Activated CD4-positive, alpha-beta T cell treated with anti-CD3 and anti-CD28 coated beads for 1 hour (primary cell): Measurements from ENCODE around the gene ADTRP.
"Not testable (repeated sequence)": the region's sequence is repeated elsewhere in the genome, so short reads cannot be mapped to it uniquely, and the experiment has no call there.

Source experiments
- DNase-seq: peaks from one replicate; pipeline ENCODE4 v3.0.0-alpha.2; 2020

Gene ADTRP

DNA sequence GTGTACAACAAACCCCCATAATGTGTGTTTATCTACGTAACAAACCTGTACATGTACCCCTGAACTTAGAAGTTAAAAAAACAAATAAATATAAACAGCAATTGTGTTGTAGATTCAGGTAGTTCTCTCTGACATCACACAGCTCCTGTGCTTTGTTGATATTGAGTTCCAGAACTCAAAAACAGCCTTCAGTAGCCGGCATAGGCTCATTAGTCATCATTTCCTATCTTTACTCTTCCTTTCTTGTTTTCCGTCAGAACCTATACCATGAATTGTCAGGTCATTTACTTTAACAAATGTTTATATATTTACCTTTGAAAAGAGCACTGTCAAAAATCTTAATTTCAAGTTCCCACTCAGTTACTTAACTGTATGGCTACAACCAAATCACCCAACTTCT lies 88.8 kb downstream of the ADTRP start:
- DNase-seq = no peak

DNA sequence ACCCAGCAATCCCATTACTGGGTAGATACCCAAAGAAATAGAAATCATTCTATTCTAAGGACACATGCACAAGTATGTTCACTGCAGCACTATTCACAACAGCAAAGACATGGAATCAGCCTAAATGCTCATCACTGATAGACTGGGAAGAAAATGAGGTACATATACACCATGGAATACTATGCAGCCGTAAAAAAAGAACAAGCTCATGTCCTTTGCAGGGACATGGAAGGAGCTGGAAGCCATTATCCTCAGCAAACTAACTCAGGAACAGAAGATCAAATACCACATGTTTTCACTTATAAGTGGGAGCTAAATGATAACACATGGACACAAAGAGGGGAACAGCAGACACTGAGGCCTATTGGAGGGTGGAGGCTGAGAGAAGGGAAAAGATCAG lies 89.2 kb downstream of the ADTRP start:
- not testable (repeated sequence) for DNase-seq

DNA sequence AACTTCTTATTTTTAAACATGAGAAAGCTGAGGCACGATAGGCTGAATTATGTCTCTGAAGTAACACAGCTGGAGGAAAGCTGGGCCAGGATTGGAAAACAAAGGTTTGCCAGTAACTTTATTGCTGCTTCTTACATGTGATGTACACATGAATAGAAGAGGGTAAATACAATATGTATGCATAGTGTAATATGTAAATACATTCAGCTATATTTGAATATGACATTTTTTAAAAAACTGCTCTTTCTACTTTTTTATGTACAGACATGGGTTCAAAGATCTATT lies 90.2 kb downstream of the ADTRP start:
- DNase-seq = no peak

DNA sequence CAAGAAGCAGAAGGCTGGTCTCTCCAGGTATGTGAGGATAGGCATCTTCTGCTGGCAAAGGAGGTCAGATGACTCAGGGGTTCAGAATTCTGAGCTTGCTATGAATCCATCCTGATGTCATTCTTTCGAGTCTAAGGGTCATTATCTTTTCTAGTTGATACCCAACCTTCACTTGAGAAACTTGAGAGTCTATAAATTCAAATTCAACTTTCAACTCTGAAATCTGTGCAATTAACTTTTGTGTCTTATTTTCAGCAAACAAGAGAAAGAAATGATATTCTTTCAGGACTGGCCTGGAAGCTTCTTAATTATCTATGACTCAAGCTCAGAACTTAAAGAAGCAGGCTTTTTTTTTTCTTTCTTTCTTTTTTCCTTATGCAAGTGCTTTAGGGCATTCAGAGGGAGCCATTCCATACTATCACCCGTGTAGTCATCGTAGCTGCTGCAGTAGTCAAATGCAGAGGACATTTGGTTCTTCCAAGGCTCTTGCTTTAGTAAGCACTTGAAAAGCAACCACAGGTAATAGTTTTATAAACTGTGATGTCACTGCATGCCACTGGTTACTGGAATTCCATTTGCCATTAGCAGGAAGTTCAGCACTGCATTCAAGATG lies 93.0 kb downstream of the ADTRP start:
- DNase-seq = no peak

DNA sequence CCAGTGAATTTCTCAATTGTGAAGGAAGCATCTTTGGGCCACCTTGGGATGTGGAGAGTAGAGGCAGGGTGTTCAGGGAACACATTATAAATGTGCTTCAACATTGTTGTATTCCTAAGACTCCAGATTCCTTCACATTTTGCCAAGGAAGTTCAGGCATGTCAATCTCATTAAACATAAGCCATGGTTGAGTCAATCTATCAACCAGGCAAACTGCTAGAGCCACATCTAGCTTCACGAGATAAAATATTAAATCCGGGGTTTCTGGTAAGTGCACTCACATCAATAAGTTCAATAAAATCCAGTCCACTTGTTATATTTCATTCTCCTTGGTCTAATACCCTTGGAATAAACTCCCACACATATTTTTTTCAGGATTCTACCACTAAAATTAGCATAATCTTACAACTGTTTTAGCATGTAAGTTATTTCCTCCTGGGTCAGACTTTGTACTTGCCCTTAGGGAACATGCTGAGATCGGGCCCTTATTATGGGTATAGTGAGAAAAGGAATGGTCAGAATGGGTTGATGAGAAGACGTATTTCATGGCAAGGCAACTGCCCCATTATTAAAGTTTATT lies 93.6 kb downstream of the ADTRP start:
- DNase-seq = no peak

DNA sequence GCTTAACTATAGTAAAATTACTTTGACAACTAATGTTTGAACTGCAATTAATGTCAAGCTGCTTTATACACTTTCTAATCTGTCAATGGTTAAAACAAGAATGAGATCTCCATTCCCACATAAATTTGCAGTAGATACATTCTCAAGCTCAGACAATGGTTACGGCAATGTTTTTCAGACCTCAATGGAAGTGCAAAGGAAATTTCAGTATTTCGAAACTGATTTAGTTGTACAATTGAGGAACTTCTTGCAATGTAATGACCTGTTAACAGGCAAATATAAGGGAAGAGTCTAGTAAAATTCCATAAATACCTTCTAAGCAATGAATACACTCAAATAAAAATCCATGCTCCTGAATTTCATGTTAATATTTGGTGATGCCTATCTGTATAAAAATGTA lies 94.7 kb downstream of the ADTRP start:
- no peak for DNase-seq

DNA sequence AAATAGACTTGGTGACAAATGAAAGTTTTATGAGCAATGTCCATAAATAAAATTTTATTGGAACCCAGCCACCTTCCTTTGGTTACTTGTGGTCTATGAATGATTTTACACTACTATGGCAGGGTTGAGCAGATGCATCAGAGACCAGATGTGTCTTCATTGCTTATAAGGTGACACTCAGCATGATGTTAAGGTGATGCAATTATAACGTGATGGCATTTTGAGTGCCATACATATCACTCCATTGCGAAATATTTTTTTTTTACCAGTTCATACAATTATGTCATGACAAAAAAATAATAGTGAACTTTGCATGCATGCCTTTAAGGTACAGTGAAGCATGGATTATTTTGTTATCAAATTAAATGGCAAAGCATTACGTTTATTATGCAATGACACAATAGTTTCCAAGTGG lies 96.0 kb downstream of the ADTRP start:
- DNase-seq = no peak

DNA sequence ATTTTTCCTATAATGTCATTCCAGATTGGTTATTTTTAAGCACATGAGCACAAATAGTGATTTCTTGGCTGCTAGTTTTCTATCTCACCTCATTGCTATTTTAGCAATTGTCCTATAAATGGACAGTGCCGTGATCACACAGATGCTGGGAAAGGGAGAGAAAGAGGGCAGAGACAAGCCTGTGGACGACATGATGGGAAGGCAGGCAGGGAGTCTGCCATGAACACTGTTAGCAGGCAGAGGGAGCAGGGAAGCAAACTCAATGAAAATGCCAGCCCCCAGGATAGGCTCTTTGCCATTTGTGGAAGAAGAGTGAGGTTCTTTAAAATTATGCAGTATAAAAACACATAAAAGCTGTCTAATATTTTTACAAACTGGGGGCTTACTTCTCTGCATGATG lies 96.8 kb downstream of the ADTRP start:
- DNase-seq = no peak

DNA sequence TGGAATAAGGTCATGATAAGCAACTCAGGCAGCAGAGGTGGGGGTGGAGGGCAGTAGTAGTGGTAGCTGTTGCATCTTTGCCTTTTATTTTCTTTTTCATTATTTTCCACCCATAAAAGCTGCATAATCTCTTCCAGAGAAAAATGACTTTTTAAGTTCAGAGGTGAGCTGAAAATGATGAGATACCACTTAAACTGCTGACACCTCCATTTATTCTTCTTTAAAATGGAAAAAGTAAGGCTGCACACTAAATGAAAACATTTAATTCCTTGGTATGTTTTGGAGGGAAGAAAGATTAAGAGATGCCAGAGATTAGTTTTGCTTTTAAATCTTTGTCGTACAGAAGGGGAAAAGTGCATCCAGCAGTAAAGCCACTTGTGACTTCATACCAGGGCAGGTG lies 97.2 kb downstream of the ADTRP start:
- no peak for DNase-seq

DNA sequence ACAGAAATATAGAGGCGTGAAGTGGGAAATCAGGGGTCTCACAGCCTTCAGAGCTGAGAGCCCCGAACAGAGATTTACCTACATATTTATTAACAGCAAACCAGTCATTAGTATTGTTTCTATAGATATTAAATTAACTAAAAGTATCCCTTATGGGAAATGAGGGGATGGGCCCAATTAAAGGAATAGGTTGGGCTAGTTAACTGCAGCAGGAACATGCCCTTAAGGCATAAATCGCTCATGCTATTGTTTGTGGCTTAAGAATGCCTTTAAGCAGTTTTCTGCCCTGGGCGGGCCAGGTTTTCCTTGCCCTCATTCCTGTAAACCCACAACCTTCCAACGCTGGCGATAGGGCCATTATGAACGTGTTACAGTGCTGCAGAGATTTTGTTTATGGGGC lies 98.1 kb downstream of the ADTRP start:
- DNase-seq = not testable (repeated sequence)

DNA sequence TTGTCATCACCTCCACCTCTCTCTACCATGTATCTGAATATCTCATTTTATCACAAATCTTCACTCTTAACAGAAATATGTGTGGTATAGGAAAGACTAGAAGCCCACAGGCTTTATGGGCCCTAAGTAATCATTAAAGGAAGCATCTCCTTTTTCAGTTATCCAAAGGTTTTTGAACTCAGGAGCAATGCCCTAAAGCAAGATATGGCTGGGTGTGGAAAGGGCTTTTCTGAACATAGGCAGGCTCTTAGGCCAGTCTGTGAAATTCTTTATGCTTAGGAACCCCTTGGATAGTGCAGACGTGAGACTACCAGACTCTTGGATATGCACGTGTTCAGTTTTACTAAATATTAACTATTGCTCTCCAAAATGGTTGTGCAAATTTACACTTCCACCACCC lies 99.5 kb downstream of the ADTRP start:
- no peak for DNase-seq

DNA sequence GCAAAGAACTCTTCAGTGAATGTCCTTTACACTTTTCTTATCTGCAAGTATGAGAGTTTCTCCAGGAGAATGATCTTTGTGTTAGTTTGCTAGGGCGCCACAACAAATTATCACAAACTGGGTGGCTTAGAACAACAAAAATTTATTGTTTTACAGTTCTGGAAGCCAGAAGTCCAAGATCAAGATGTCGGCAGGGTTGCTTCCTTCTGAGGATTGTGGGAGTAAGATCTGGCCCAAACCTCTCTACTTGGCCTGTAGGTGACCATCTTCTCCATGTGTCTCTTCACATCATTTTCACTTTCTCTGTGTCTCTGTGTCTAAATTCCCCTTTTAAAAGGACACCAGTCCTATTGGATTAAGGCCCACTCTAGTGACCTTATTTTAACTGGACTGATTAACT lies 103.0 kb downstream of the ADTRP start:
- no peak for DNase-seq

DNA sequence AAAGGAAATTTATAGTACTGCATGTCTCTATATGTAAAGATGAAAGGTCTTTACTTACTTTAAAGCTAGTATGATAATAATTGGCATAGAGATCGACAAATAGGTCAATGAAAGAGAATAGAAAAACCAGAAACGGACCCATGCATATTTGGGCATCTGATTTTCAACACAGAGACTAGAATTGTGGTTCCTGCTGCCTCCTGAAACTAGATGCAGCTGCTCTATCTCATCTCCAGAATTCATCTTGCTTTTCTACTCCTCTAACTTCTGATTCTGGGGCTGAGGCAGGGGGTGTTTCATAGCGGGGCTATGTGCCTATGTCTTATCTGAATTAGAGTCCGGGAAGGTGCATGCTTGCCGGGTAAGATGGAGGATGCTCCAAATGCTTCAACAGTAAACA lies 105.9 kb downstream of the ADTRP start:
- no peak for DNase-seq

DNA sequence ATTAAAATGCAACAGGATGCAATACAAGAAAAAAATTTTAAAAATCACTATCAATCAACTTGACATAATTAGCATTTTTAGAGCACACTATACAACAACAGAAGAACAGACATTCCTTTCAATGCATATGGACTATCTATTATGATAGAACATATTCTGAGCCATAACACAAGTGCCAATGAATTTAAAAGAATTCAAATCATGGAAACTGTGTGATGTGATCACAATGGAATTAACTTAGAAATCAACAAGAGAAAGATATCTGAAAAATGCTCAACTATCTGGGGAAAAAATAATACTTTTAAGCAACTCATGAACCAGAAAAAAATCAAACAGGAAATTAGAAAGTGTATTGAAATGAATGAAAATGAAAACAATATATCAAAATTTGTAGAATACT lies 106.3 kb downstream of the ADTRP start:
- no peak for DNase-seq

DNA sequence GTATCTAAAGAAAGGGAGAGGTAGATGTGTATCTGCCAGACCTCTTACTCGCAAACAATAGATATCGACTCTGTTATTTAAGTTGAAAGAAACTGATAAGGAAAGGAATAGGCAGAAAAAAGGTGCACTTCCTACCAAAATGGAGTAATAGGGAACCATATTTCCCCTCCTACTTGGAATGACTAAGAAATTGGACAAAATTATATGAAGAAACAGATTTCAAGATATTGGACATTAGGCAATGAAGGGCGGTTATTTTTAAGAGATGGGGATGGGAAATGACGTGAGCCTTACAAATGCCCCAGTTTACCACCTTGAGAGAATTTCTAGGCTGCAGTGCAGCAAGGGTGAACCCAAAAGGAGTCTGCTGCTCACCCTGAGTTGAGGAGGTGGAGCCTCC lies 108.9 kb downstream of the ADTRP start:
- DNase-seq = no peak

DNA sequence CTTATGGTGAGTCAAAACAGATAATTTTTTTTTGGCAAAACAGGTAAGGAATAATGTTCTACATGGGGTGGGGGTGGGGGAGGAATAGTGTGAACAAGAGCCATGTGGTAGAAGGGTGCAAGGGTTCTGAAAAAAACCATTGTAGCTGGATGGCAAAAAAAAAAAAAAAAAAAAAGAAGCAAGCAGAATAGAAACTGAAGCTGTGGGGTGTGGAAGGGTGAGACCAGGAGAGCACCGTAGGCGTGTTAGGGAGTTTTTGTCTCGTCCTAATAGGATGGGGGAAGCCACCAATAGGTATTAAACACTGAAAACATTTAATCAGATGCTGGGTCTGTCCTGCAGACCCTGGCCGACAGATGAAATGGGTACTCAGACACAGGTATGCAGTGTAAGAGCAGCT lies 110.1 kb downstream of the ADTRP start:
- no peak for DNase-seq

DNA sequence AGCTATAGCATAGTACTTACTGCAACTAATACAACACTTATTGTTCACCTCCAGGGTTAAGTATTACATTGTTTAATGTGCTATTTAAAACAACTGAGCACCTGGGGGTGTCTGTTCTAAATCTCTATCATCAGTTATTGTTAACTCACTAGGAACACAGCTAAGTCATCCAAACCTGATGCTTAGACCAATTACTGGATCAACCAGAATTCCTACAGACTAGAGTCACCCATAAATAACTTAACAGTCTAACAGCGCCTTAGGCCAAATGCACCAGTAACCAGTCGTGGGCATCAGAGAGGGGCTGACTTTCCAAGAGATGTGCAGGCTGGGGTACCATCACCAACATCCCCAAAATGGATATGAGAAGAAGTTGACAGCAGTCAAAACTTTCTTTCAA lies 110.7 kb downstream of the ADTRP start:
- no peak for DNase-seq

DNA sequence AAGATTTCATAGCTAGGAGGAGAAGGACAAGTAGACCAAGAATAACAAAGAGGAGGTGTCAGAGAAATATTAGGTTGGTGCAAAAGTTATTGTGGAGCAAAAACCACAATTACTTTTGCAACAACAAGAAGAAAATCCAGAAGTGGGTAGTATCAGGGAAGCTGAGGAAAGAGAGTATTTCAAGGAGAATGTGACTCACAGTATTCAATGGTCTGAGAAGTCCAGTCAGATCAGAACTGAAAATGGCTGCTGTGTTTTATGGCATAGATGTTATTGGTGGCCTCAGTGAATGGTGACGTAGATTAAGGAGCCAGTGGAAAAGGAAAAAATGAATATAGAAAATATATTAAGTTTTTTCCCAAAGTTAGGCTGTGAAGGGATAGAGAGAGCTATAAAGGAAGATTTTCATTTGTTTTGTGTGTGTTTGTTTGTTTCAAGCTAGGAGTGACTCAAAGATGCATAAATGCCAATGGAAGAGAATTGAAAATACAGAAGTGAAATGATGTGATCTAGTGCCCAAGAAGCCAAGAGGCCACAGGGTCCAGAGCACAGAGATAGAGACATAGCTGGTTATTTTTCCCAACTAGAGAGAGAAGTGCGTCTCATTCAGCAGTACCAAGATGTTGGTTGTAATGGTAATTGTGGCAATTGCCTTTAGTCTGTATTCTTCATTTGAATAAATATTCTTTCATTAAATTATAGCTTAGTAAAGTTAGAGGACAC lies 112.8 kb downstream of the ADTRP start:
- no peak for DNase-seq
